C4-2B (cell line): ENCODE measurements around the gene RASD2.

Experiments used
- ZFX ChIP-seq: fragments of 450-650 bp; IDR thresholded peaks from 2 replicates; pipeline ENCODE4 v1.6.1; 2017
- TF ChIP-seq, protein P1 (sequence below): fragments of 450-650 bp; conservative IDR thresholded peaks from 2 replicates; pipeline ENCODE4 v1.5.1; 2017; ENCODE audit warnings: mild to moderate bottlenecking

DNA sequence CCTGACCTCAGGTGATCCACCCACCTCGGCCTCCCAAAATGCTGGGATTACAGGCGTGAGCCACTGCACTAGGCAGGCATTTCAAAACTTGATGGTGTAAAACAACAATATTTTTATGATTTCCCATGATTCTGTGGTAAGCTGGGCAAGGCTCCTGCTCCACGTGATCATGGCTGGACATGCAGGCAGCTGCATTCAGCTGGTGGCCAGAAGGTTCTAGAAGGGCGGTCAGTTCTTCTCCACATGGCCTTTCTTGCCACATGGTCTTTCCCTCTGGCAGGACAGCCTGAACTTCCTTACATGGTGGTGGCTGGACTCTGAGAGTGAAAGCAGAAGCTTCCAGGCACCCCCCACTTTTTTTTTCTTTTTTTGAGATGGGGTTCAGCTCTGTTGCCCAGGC lies 9.9 kb upstream of the RASD2 start:
- TF ChIP-seq, protein P1, sequence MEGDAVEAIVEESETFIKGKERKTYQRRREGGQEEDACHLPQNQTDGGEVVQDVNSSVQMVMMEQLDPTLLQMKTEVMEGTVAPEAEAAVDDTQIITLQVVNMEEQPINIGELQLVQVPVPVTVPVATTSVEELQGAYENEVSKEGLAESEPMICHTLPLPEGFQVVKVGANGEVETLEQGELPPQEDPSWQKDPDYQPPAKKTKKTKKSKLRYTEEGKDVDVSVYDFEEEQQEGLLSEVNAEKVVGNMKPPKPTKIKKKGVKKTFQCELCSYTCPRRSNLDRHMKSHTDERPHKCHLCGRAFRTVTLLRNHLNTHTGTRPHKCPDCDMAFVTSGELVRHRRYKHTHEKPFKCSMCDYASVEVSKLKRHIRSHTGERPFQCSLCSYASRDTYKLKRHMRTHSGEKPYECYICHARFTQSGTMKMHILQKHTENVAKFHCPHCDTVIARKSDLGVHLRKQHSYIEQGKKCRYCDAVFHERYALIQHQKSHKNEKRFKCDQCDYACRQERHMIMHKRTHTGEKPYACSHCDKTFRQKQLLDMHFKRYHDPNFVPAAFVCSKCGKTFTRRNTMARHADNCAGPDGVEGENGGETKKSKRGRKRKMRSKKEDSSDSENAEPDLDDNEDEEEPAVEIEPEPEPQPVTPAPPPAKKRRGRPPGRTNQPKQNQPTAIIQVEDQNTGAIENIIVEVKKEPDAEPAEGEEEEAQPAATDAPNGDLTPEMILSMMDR, result no peak
- no peak for TF ChIP-seq ZFX
